Measurements from ENCODE around the gene GSN. TPM values are rescaled to one million over a fixed set of nuclear protein-coding genes. Genes with fewer than 3 reads are reported as not detected.

Gene GSN
- total RNA-seq, 4 donors from 2014 or later, result 287 to 1,151 (median 926) TPM

DNA sequence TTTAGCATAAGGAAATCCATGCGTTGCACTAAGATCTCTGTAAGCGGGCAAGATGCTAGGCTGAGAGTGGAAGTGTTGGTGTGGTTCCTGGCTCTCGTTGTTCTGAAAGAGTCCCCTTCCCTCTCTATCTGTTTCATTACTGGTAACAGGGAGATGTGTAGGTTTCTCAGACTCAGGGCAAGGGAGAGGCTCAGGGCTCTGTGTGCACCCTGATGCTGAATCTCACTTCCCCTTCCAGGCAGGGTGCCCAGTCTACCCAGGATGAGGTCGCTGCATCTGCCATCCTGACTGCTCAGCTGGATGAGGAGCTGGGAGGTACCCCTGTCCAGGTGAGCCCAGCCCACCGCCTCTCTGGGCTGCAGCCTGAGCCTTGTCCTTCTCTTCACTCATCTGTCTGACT is 56.4 kb downstream of the GSN start:
- H3K9me3 ChIP-seq, result no peaks in the 10 kb centered on the region
- TF ChIP-seq CTCF (IDR thresholded peaks at IDR 0.05), result no peak
- peak overlapping the region; percentile 85 to 98 (median 94) for H3K27ac ChIP-seq
- H3K4me1 ChIP-seq, result peaks cover 12 to 96% (median 60%) of the 10 kb centered on the region in 3 donors
- peaks cover 16 to 96% (median 46%) of the 10 kb centered on the region in 3 donors for H3K36me3 ChIP-seq
- intact Hi-C loops (cut with DNase I), result loop anchor here (5.0 kb wide), 1 partner anchor 53 kb away; no protein-coding TSS in a partner anchor
- DNase-seq, result no peak
- WGBS, 2 donors, result 84 to 97% methylated on average over 5 of the region's 5 CpGs
- no peak overlapping the region for H3K4me3 ChIP-seq
- H3K27me3 ChIP-seq, result no peaks in the 10 kb centered on the region

DNA sequence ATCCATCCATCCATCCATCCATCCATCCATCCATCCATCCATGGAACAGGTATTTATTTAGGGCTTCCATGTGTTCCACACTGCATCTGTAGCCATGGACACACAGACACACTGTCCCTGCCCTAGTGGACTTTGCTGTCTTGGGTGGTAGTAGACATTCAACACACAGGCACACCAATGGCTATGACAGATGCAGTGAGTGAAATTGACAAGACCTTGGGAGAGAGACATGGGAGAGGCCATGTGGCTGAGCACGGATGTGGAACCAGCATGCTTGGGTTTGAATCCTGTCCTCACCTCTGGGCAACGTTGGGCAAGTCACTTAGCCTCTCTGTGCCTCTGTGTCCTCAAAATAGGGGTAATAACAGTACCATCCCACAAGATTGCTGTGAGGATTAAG is 56.8 kb downstream of the GSN start:
- peaks cover 21 to 96% (median 50%) of the 10 kb centered on the region in 3 donors for H3K36me3 ChIP-seq
- TF ChIP-seq POLR2A (IDR thresholded peaks at IDR 0.05), result no peak
- no peak for TF ChIP-seq CTCF (IDR thresholded peaks at IDR 0.05)
- H3K27ac ChIP-seq, result peak overlapping the region; percentile 85 to 98 (median 94)
- DNase-seq, result no peak
- 79 to 90% methylated on average over 2 of the region's 2 CpGs for WGBS, 2 donors
- intact Hi-C loops (cut with DNase I), result loop anchor here (5.0 kb wide), 1 partner anchor 53 kb away; no protein-coding TSS in a partner anchor
- H3K4me3 ChIP-seq, result no peak overlapping the region
- peaks cover 12 to 96% (median 60%) of the 10 kb centered on the region in 3 donors for H3K4me1 ChIP-seq
- H3K9me3 ChIP-seq, result no peaks in the 10 kb centered on the region
- H3K27me3 ChIP-seq, result no peaks in the 10 kb centered on the region

GRCh38 chr9:121325387-121325786 is 57.4 kb downstream of the GSN start:
- Histone ChIP-seq H3K27ac (peak overlapping the region; percentile 85 to 98 (median 94)), H3K4me1 (peaks cover 12 to 97% (median 58%) of the 10 kb centered on the region in 3 donors), H3K9me3 (no peaks in the 10 kb centered on the region), H3K27me3 (no peaks in the 10 kb centered on the region), H3K36me3 (peaks cover 26 to 99% (median 56%) of the 10 kb centered on the region in 3 donors), H3K4me3 (no peak overlapping the region)
- no peak for DNase-seq
- intact Hi-C loops (cut with DNase I), result no loop called here
- WGBS, 2 donors, result 65 to 85% methylated on average over 5 to 7 of the region's 7 CpGs
- TF ChIP-seq POLR2A (IDR thresholded peaks at IDR 0.05) (no peak), CTCF (IDR thresholded peaks at IDR 0.05) (no peak)

DNA sequence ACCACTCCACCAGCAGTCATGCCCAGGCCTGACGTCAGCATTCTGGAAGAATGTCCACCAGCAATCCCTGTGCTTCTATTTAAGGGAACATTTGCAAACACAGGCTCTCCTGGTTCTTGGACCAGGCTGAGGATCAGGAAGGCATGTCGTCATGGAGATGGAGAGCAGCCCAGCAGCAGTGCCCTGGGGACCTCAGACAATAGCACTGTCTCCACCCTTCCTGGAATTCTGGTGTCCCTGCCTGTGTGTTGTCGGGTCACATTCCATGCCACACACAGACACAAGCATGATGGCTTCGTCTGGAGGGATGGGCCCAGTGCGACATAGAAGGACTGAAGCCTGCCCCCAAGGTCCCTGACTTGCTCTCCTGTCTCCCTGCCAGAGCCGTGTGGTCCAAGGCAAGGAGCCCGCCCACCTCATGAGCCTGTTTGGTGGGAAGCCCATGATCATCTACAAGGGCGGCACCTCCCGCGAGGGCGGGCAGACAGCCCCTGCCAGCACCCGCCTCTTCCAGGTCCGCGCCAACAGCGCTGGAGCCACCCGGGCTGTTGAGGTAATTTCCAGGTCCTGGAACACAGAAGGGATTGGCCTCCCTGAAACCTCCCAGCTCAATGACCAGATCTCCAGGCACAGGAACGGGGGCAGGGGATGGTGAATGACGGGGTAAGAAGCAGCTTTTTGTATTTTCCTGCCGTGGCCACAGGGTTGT is 58.3 kb downstream of the GSN start:
- Histone ChIP-seq H3K4me3 (peak overlapping the region in 1 of 4 donors; percentile 23), H3K4me1 (peaks cover 12 to 96% (median 52%) of the 10 kb centered on the region in 3 donors), H3K9me3 (no peaks in the 10 kb centered on the region), H3K27ac (peak overlapping the region; percentile 85 to 98 (median 94)), H3K27me3 (no peaks in the 10 kb centered on the region), H3K36me3 (peaks cover 35 to 99% (median 61%) of the 10 kb centered on the region in 3 donors)
- intact Hi-C loops (cut with DNase I), result no loop called here
- TF ChIP-seq POLR2A (IDR thresholded peaks at IDR 0.05), result peak in 1 of 4 donors; percentile 35
- no peak for TF ChIP-seq CTCF (IDR thresholded peaks at IDR 0.05)
- WGBS, 2 donors, result 33 to 42% methylated on average over 15 to 18 of the region's 19 CpGs
- DNase-seq, result no peak

GRCh38 chr9:121326901-121327613 is 59.1 kb downstream of the GSN start:
- intact Hi-C loops (cut with DNase I), result no loop called here
- Histone ChIP-seq H3K4me1 (peaks cover 12 to 96% (median 50%) of the 10 kb centered on the region in 3 donors), H3K27me3 (no peaks in the 10 kb centered on the region), H3K27ac (peak overlapping the region; percentile 85 to 98 (median 94)), H3K9me3 (no peaks in the 10 kb centered on the region), H3K4me3 (peak overlapping the region in 1 of 4 donors; percentile 23), H3K36me3 (peaks cover 35 to 99% (median 65%) of the 10 kb centered on the region in 3 donors)
- no peak for DNase-seq
- WGBS, 2 donors, result 76 to 77% methylated on average over 6 to 8 of the region's 11 CpGs
- TF ChIP-seq CTCF (IDR thresholded peaks at IDR 0.05), result no peak
- no peak for TF ChIP-seq POLR2A (IDR thresholded peaks at IDR 0.05)

Measured in esophagus squamous epithelium (tissue), 5 donors.